Activated B cell treated with CpG ODN at 0.5 μM for 24 hours (primary cell): ENCODE data around the gene ADI1. TPM values are rescaled to one million over a fixed set of nuclear protein-coding genes. Genes with fewer than 3 reads are reported as not detected.
"Not testable (repeated sequence)": the region's sequence is repeated elsewhere in the genome, so short reads cannot be mapped to it uniquely, and the experiment has no call there.

Source experiments
- ATAC-seq: fragments of 200-7000 bp; cut with Tn5 transposase; one replicate; pipeline ENCODE4 v1.10.0; 2021; ENCODE audit warnings: low read depth, mild to moderate bottlenecking, moderate library complexity
- CTCF ChIA-PET: fragments of 350-600 bp; sonication (Branson Sonifier 250); formaldehyde crosslinking; loops from one replicate; lab custom pipeline; 2021; ENCODE audit warnings: antibody characterized with exemption; lab: Charles Lee
- POLR2A ChIA-PET: fragments of 350-600 bp; sonication (Branson Sonifier 250); formaldehyde crosslinking; loops from one replicate; lab custom pipeline; 2021; ENCODE audit warnings: antibody characterized with exemption; lab: Charles Lee
- DNase-seq: peaks from one replicate; pipeline ENCODE4 v3.0.0; 2022
- H3K27ac Mint-ChIP-seq: one replicate; pipeline ENCODE4 v1.8.0; 2020; ENCODE audit warnings: mixed read lengths
- H3K27me3 Mint-ChIP-seq: one replicate; pipeline ENCODE4 v1.8.0; 2021; ENCODE audit warnings: mixed read lengths
- H3K36me3 Mint-ChIP-seq: one replicate; pipeline ENCODE4 v1.8.0; 2021; ENCODE audit warnings: low read depth, mixed read lengths
- H3K4me1 Mint-ChIP-seq: one replicate; pipeline ENCODE4 v1.8.0; 2021; ENCODE audit warnings: mixed read lengths
- H3K4me3 Mint-ChIP-seq: one replicate; pipeline ENCODE4 v1.8.0; 2020; ENCODE audit warnings: mild to moderate bottlenecking, mixed read lengths
- H3K9me3 Mint-ChIP-seq: one replicate; pipeline ENCODE4 v1.8.0; 2020; ENCODE audit warnings: mixed read lengths
- intact Hi-C: fragments of 100-400 bp; cut with micrococcal nuclease; formaldehyde crosslinking; loops from one replicate; pipeline ENCODE4 v1.15.1; 2024
- total RNA-seq: library from RNA; stranded (reverse); gene quantifications from 2 replicates; pipeline ENCODE4 v1.2.3, GENCODE V29; 2022
- TF ChIP-seq, protein P1 (sequence below): fragments of 200-600 bp; IDR thresholded peaks from one replicate; pipeline ENCODE4 v1.8.0; 2022; ENCODE audit warnings: antibody characterized with exemption, mild to moderate bottlenecking

Gene ADI1
- total RNA-seq, 1 donor from 2014 or later = 20.5 TPM

DNA sequence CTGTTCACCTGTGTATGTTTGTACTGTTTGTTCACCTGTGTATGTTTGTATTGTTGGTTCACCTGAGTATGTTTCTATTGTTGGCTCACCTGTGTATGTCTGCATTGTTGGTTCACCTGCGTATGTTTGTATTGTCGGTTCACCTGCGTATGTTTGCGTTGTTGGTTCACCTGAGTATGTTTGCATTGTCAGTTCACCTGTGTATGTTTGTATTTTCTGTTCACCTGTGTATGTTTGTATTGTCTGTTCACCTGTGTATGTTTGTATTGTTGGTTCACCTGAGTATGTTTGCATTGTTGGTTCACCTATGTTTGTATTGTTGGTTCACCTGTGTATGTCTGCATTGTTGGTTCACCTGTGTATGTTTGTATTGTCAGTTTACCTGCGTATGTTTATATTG lies 14.6 kb downstream of the ADI1 start:
- Mint-ChIP-seq H3K27ac (no peak overlapping the region), H3K4me3 (no peak overlapping the region), H3K9me3 (peaks cover 4% of the 10 kb centered on the region), H3K36me3 (peaks cover 68% of the 10 kb centered on the region), H3K4me1 (no peaks in the 10 kb centered on the region), H3K27me3 (no peaks in the 10 kb centered on the region)
- TF ChIP-seq, protein P1, sequence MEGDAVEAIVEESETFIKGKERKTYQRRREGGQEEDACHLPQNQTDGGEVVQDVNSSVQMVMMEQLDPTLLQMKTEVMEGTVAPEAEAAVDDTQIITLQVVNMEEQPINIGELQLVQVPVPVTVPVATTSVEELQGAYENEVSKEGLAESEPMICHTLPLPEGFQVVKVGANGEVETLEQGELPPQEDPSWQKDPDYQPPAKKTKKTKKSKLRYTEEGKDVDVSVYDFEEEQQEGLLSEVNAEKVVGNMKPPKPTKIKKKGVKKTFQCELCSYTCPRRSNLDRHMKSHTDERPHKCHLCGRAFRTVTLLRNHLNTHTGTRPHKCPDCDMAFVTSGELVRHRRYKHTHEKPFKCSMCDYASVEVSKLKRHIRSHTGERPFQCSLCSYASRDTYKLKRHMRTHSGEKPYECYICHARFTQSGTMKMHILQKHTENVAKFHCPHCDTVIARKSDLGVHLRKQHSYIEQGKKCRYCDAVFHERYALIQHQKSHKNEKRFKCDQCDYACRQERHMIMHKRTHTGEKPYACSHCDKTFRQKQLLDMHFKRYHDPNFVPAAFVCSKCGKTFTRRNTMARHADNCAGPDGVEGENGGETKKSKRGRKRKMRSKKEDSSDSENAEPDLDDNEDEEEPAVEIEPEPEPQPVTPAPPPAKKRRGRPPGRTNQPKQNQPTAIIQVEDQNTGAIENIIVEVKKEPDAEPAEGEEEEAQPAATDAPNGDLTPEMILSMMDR = no peak
- intact Hi-C loops = no loop called here
- ChIA-PET POLR2A (no interaction called here), CTCF (interaction anchor here (1.3 kb wide), 1 partner anchor 80 kb away, joined by 3 read pairs; no protein-coding TSS in a partner anchor)
- DNase-seq = no peak
- ATAC-seq = no peak

DNA sequence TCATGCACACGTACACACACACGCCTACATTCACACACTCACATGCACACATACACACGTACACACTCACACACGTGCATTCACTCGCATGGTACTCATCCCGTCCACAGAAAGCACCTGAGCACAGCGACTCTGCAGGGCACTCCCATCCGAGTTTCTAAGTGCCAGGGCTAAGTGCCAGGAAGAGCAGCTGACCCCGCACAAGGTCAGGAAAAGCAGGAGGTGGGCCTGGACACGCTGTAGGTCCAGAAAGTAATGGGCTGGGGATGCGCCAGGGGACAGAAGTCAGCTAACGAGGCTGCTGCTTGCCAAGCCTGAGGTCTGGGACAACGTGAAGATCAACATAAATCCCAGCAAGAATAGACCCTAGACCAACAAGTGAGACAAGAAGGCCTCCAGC lies 15.8 kb downstream of the ADI1 start:
- ATAC-seq (no peak), DNase-seq (no peak)
- Mint-ChIP-seq H3K27me3 (no peaks in the 10 kb centered on the region), H3K36me3 (peaks cover 75% of the 10 kb centered on the region), H3K4me3 (no peak overlapping the region), H3K4me1 (no peaks in the 10 kb centered on the region), H3K9me3 (peaks cover 2% of the 10 kb centered on the region), H3K27ac (no peak overlapping the region)
- ChIA-PET POLR2A (no interaction called here), CTCF (no interaction called here)
- TF ChIP-seq, protein P1 = no peak
- intact Hi-C loops = no loop called here

- Mint-ChIP-seq H3K27me3 (no peaks in the 10 kb centered on the region), H3K4me1 (no peaks in the 10 kb centered on the region), H3K36me3 (peaks cover 77% of the 10 kb centered on the region), H3K27ac (no peak overlapping the region), H3K9me3 (no peaks in the 10 kb centered on the region), H3K4me3 (no peak overlapping the region)
- ATAC-seq (no peak), DNase-seq (no peak)
- TF ChIP-seq, protein P1 = no peak
- intact Hi-C loops = no loop called here
- POLR2A ChIA-PET = no interaction called here
- CTCF ChIA-PET = no interaction called here
Measured at GRCh38 chr2:3503046-3503445, 16.3 kb downstream of the ADI1 start.

GRCh38 chr2:3500326-3500899 lies 18.9 kb downstream of the ADI1 start:
- POLR2A ChIA-PET = no interaction called here
- no peak overlapping the region for H3K4me3 Mint-ChIP-seq
- intact Hi-C loops = no loop called here
- ATAC-seq = no peak
- no peaks in the 10 kb centered on the region for H3K27me3 Mint-ChIP-seq
- H3K36me3 Mint-ChIP-seq = peaks cover 77% of the 10 kb centered on the region
- H3K4me1 Mint-ChIP-seq = no peaks in the 10 kb centered on the region
- TF ChIP-seq, protein P1 = no peak
- DNase-seq = no peak
- no peak overlapping the region for H3K27ac Mint-ChIP-seq
- CTCF ChIA-PET = no interaction called here
- no peaks in the 10 kb centered on the region for H3K9me3 Mint-ChIP-seq

DNA sequence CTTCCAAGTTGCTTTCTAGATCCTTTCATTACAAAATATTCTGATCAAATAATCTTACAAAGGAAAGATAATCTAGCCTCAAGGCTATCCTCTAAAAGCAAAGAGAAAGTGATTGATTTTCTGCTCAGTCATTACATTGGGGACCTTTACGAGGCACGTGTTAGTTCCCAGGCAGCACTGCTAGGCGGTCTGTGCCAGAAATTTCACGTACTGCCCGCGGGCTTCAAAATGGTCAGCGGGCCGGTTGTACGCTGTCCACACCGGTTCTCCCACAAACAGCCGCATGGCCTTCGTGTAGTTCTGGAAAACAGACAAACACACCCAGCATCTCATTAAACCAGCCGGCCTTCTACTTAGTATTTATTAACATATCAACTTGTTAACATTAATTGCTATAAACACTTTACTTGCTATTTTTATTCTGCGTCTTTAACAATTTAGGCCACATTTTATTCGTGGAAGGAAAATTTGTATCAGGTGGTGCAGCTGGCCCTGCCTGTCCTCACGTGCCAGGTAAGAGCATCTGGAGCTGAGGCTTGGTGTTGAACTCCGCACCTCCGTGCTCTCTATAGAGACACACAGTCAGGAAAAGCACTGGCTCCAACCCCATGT lies 20.4 kb downstream of the ADI1 start:
- POLR2A ChIA-PET = no interaction called here

GRCh38 chr2:3496708-3497080 lies 22.6 kb downstream of the ADI1 start:
- ATAC-seq, H3K4me1 Mint-ChIP-seq, H3K4me3 Mint-ChIP-seq, POLR2A ChIA-PET, intact Hi-C loops, H3K27ac Mint-ChIP-seq, H3K27me3 Mint-ChIP-seq, DNase-seq, H3K9me3 Mint-ChIP-seq, CTCF ChIA-PET: not testable (repeated sequence)
- peaks cover 55% of the 10 kb centered on the region for H3K36me3 Mint-ChIP-seq

More for the DNA sequence above, 20.4 kb downstream of the ADI1 start:
- DNase-seq = no peak
- no peaks in the 10 kb centered on the region for H3K4me1 Mint-ChIP-seq
- no peaks in the 10 kb centered on the region for H3K27me3 Mint-ChIP-seq
- H3K9me3 Mint-ChIP-seq = no peaks in the 10 kb centered on the region
- no peak overlapping the region for H3K27ac Mint-ChIP-seq
- no peak for ATAC-seq
- no peak overlapping the region for H3K4me3 Mint-ChIP-seq
- CTCF ChIA-PET = no interaction called here
- TF ChIP-seq, protein P1 = no peak
- H3K36me3 Mint-ChIP-seq = peaks cover 66% of the 10 kb centered on the region
- intact Hi-C loops = no loop called here
